ENCODE results near the gene IFI6. TPM values are rescaled to one million over a fixed set of nuclear protein-coding genes. Genes with fewer than 3 reads are reported as not detected.

The IFI6 gene
- total RNA-seq, 2 experiments from 2014 or later = 57.7 to 64.5 TPM

GRCh38 chr1:27662707-27663393 is 9.1 kb downstream of the IFI6 start:
- Mint-ChIP-seq H3K9me3 (no peaks in the 10 kb centered on the region), H3K27ac (peak overlapping the region; percentile 99), H3K4me3 (peak overlapping the region; percentile 76), H3K27me3 (no peaks in the 10 kb centered on the region), H3K4me1 (peaks cover 45% of the 10 kb centered on the region), H3K36me3 (peaks cover 4% of the 10 kb centered on the region)
- DNase-seq = peak; percentile 85

GRCh38 chr1:27662261-27662660 is 9.7 kb downstream of the IFI6 start:
- Mint-ChIP-seq H3K27ac (peak overlapping the region; percentile 99), H3K4me3 (peak overlapping the region; percentile 76), H3K4me1 (peaks cover 45% of the 10 kb centered on the region), H3K9me3 (no peaks in the 10 kb centered on the region), H3K36me3 (peaks cover 4% of the 10 kb centered on the region), H3K27me3 (no peaks in the 10 kb centered on the region)
- no peak for DNase-seq

- H3K27me3 Mint-ChIP-seq = no peaks in the 10 kb centered on the region
- peaks cover 2% of the 10 kb centered on the region for H3K36me3 Mint-ChIP-seq
- H3K27ac Mint-ChIP-seq = peak overlapping the region; percentile 94
- H3K9me3 Mint-ChIP-seq = no peaks in the 10 kb centered on the region
- peaks cover 43% of the 10 kb centered on the region for H3K4me1 Mint-ChIP-seq
- no peak for DNase-seq
- no peak overlapping the region for H3K4me3 Mint-ChIP-seq
These were observed 10.4 kb downstream of the IFI6 start for GRCh38 chr1:27661412-27662075.

GRCh38 chr1:27660300-27660835 is 11.6 kb downstream of the IFI6 start:
- Mint-ChIP-seq H3K4me1 (peaks cover 43% of the 10 kb centered on the region), H3K27ac (peak overlapping the region; percentile 94)

GRCh38 chr1:27659497-27660299 is 12.3 kb downstream of the IFI6 start:
- Mint-ChIP-seq H3K4me1 (peaks cover 43% of the 10 kb centered on the region), H3K36me3 (no peaks in the 10 kb centered on the region), H3K4me3 (peak overlapping the region; percentile 86), H3K27ac (peak overlapping the region; percentile 94), H3K9me3 (no peaks in the 10 kb centered on the region), H3K27me3 (no peaks in the 10 kb centered on the region)
- peak; percentile 88 for DNase-seq

More at GRCh38 chr1:27660300-27660835, 11.6 kb downstream of the IFI6 start:
- no peaks in the 10 kb centered on the region for H3K36me3 Mint-ChIP-seq
- no peak for DNase-seq
- peak overlapping the region; percentile 86 for H3K4me3 Mint-ChIP-seq
- no peaks in the 10 kb centered on the region for H3K9me3 Mint-ChIP-seq
- no peaks in the 10 kb centered on the region for H3K27me3 Mint-ChIP-seq

- Mint-ChIP-seq H3K36me3 (no peaks in the 10 kb centered on the region), H3K4me3 (peak overlapping the region; percentile 86), H3K27ac (peak overlapping the region; percentile 91), H3K27me3 (no peaks in the 10 kb centered on the region), H3K4me1 (peaks cover 43% of the 10 kb centered on the region), H3K9me3 (no peaks in the 10 kb centered on the region)
- DNase-seq = peak; percentile 55
These were observed 13.0 kb downstream of the IFI6 start for GRCh38 chr1:27658951-27659496.

GRCh38 chr1:27656157-27656893 is 15.7 kb downstream of the IFI6 start:
- Mint-ChIP-seq H3K4me1 (peaks cover 26% of the 10 kb centered on the region), H3K36me3 (no peaks in the 10 kb centered on the region), H3K4me3 (no peak overlapping the region), H3K9me3 (no peaks in the 10 kb centered on the region), H3K27ac (no peak overlapping the region), H3K27me3 (no peaks in the 10 kb centered on the region)
- DNase-seq = no peak

- Mint-ChIP-seq H3K4me3 (no peak overlapping the region), H3K27ac (peak overlapping the region; percentile 6), H3K4me1 (peaks cover 27% of the 10 kb centered on the region), H3K9me3 (no peaks in the 10 kb centered on the region), H3K36me3 (no peaks in the 10 kb centered on the region), H3K27me3 (no peaks in the 10 kb centered on the region)
- no peak for DNase-seq
These were observed 16.6 kb downstream of the IFI6 start for GRCh38 chr1:27655151-27655937.

- Mint-ChIP-seq H3K9me3 (no peaks in the 10 kb centered on the region), H3K27ac (no peak overlapping the region), H3K4me1 (peaks cover 17% of the 10 kb centered on the region), H3K27me3 (no peaks in the 10 kb centered on the region), H3K36me3 (no peaks in the 10 kb centered on the region), H3K4me3 (no peak overlapping the region)
- no peak for DNase-seq
These were observed 19.7 kb downstream of the IFI6 start for GRCh38 chr1:27652111-27652864.

- Mint-ChIP-seq H3K4me3 (no peak overlapping the region), H3K27ac (peak overlapping the region; percentile 76), H3K27me3 (no peaks in the 10 kb centered on the region), H3K4me1 (peaks cover 15% of the 10 kb centered on the region), H3K36me3 (no peaks in the 10 kb centered on the region), H3K9me3 (no peaks in the 10 kb centered on the region)
- no peak for DNase-seq
These were observed 21.3 kb downstream of the IFI6 start for GRCh38 chr1:27650539-27651175.

GRCh38 chr1:27650171-27650538 is 21.8 kb downstream of the IFI6 start:
- H3K9me3 Mint-ChIP-seq = no peaks in the 10 kb centered on the region
- peak overlapping the region; percentile 47 for H3K27ac Mint-ChIP-seq
- no peak for DNase-seq
- H3K36me3 Mint-ChIP-seq = no peaks in the 10 kb centered on the region
- H3K4me3 Mint-ChIP-seq = no peak overlapping the region
- no peaks in the 10 kb centered on the region for H3K27me3 Mint-ChIP-seq
- H3K4me1 Mint-ChIP-seq = peaks cover 15% of the 10 kb centered on the region

- Mint-ChIP-seq H3K27ac (no peak overlapping the region), H3K9me3 (no peaks in the 10 kb centered on the region), H3K4me3 (no peak overlapping the region), H3K27me3 (no peaks in the 10 kb centered on the region), H3K4me1 (peaks cover 19% of the 10 kb centered on the region), H3K36me3 (no peaks in the 10 kb centered on the region)
- no peak for DNase-seq
These were observed 22.7 kb downstream of the IFI6 start for GRCh38 chr1:27649306-27649635.
